T-helper 17 cell (primary cell): ENCODE results near the gene HOXD3. TPM values are rescaled to one million over a fixed set of nuclear protein-coding genes. Genes with fewer than 3 reads are reported as not detected.

Experiments
- ATAC-seq: fragments of 150-1000 bp; cut with Tn5 transposase; 2 replicates; pipeline ENCODE4 v1.10.0; 2021; ENCODE audit warnings: mild to moderate bottlenecking, moderate library complexity
- DNase-seq, 3 donors: peaks; one replicate each; pipeline versions ENCODE4 v3.0.0 to v3.0.0-alpha.2; 2020 to 2021
- H3K9me3 ChIP-seq: one replicate; pipeline ENCODE4 v1.7.0; 2013; ENCODE audit warnings: low read length, mild to moderate bottlenecking; ENCODE audit not compliant: control insufficient read depth, poor library complexity, severe bottlenecking
- H3K27ac Mint-ChIP-seq: one replicate; pipeline ENCODE4 v1.8.0; 2022; ENCODE audit warnings: mild to moderate bottlenecking, moderate library complexity, mixed read lengths
- H3K27me3 Mint-ChIP-seq: one replicate; pipeline ENCODE4 v1.8.0; 2022; ENCODE audit warnings: mixed read lengths
- H3K36me3 Mint-ChIP-seq: one replicate; pipeline ENCODE4 v1.8.0; 2022; ENCODE audit warnings: low read depth, mixed read lengths
- H3K4me1 Mint-ChIP-seq: one replicate; pipeline ENCODE4 v1.8.0; 2022; ENCODE audit warnings: mild to moderate bottlenecking, mixed read lengths
- H3K4me3 Mint-ChIP-seq: one replicate; pipeline ENCODE4 v1.8.0; 2022; ENCODE audit warnings: mild to moderate bottlenecking, moderate library complexity, mixed read lengths
- total RNA-seq, 4 donors: library from RNA in 2 of 4; stranded (reverse) in 2 of 4; gene quantifications; one replicate each; pipeline ENCODE4 v1.2.3 and lab custom pipeline; 2022 to 2026

Gene HOXD3
- total RNA-seq, 2 donors from 2014 or later = not detected

- no peak overlapping the region for H3K27ac Mint-ChIP-seq
- H3K36me3 Mint-ChIP-seq = peaks cover 8% of the 10 kb centered on the region
- ATAC-seq (no peak), DNase-seq (no peak)
- H3K27me3 Mint-ChIP-seq = peaks cover 90% of the 10 kb centered on the region
- H3K4me3 Mint-ChIP-seq = no peak overlapping the region
- peaks cover 7% of the 10 kb centered on the region for H3K4me1 Mint-ChIP-seq
- peaks cover 4% of the 10 kb centered on the region for H3K9me3 ChIP-seq
Observed at GRCh38 chr2:176161825-176162626, 4.9 kb downstream of the HOXD3 start.

- H3K27ac Mint-ChIP-seq = no peak overlapping the region
- H3K4me1 Mint-ChIP-seq = peaks cover 2% of the 10 kb centered on the region
- H3K9me3 ChIP-seq = peaks cover 4% of the 10 kb centered on the region
- H3K36me3 Mint-ChIP-seq = peaks cover 5% of the 10 kb centered on the region
- no peak for DNase-seq
- H3K4me3 Mint-ChIP-seq = no peak overlapping the region
- H3K27me3 Mint-ChIP-seq = peaks cover 91% of the 10 kb centered on the region
- ATAC-seq = no peak
Observed at GRCh38 chr2:176162911-176163671, 6.0 kb downstream of the HOXD3 start.

GRCh38 chr2:176163672-176164056 is 6.6 kb downstream of the HOXD3 start:
- DNase-seq = no peak
- Mint-ChIP-seq H3K36me3 (peaks cover 3% of the 10 kb centered on the region), H3K4me3 (peak overlapping the region; percentile 25), H3K4me1 (no peaks in the 10 kb centered on the region), H3K27me3 (peaks cover 91% of the 10 kb centered on the region), H3K27ac (no peak overlapping the region)
- H3K9me3 ChIP-seq = peaks cover 4% of the 10 kb centered on the region
- no peak for ATAC-seq

GRCh38 chr2:176164201-176164600 is 7.1 kb downstream of the HOXD3 start:
- ATAC-seq (no peak), DNase-seq (no peak)
- H3K4me3 Mint-ChIP-seq = peak overlapping the region; percentile 25
- H3K27me3 Mint-ChIP-seq = peaks cover 96% of the 10 kb centered on the region
- H3K4me1 Mint-ChIP-seq = no peaks in the 10 kb centered on the region
- H3K36me3 Mint-ChIP-seq = peaks cover 3% of the 10 kb centered on the region
- no peak overlapping the region for H3K27ac Mint-ChIP-seq
- peaks cover 4% of the 10 kb centered on the region for H3K9me3 ChIP-seq

- Mint-ChIP-seq H3K4me3 (no peak overlapping the region), H3K27me3 (peaks cover 97% of the 10 kb centered on the region), H3K27ac (peak overlapping the region; percentile 6)
Observed at GRCh38 chr2:176164611-176165369, 7.7 kb downstream of the HOXD3 start.

GRCh38 chr2:176165370-176166050 is 8.4 kb downstream of the HOXD3 start:
- H3K36me3 Mint-ChIP-seq = peaks cover 3% of the 10 kb centered on the region
- peaks cover 4% of the 10 kb centered on the region for H3K9me3 ChIP-seq
- ATAC-seq (no peak), DNase-seq (no peak)
- peaks cover 99% of the 10 kb centered on the region for H3K27me3 Mint-ChIP-seq
- H3K4me3 Mint-ChIP-seq = no peak overlapping the region
- H3K27ac Mint-ChIP-seq = peak overlapping the region; percentile 6
- no peaks in the 10 kb centered on the region for H3K4me1 Mint-ChIP-seq

More at GRCh38 chr2:176164611-176165369, 7.7 kb downstream of the HOXD3 start:
- ATAC-seq = no peak
- no peaks in the 10 kb centered on the region for H3K4me1 Mint-ChIP-seq
- H3K36me3 Mint-ChIP-seq = peaks cover 3% of the 10 kb centered on the region
- DNase-seq = no peak
- H3K9me3 ChIP-seq = peaks cover 4% of the 10 kb centered on the region

GRCh38 chr2:176166272-176166671 is 9.2 kb downstream of the HOXD3 start:
- no peak overlapping the region for H3K27ac Mint-ChIP-seq
- peaks cover 4% of the 10 kb centered on the region for H3K9me3 ChIP-seq
- H3K4me1 Mint-ChIP-seq = no peaks in the 10 kb centered on the region
- H3K36me3 Mint-ChIP-seq = peaks cover 3% of the 10 kb centered on the region
- no peak for ATAC-seq
- H3K27me3 Mint-ChIP-seq = peaks cover 99% of the 10 kb centered on the region
- no peak for DNase-seq
- H3K4me3 Mint-ChIP-seq = no peak overlapping the region

GRCh38 chr2:176167398-176167797 is 10.3 kb downstream of the HOXD3 start:
- peaks cover 95% of the 10 kb centered on the region for H3K27me3 Mint-ChIP-seq
- ATAC-seq (no peak), DNase-seq (no peak)
- no peak overlapping the region for H3K4me3 Mint-ChIP-seq
- H3K27ac Mint-ChIP-seq = no peak overlapping the region
- no peaks in the 10 kb centered on the region for H3K9me3 ChIP-seq
- no peaks in the 10 kb centered on the region for H3K4me1 Mint-ChIP-seq
- peaks cover 3% of the 10 kb centered on the region for H3K36me3 Mint-ChIP-seq

- no peaks in the 10 kb centered on the region for H3K4me1 Mint-ChIP-seq
Observed at GRCh38 chr2:176169181-176169580, 12.1 kb downstream of the HOXD3 start.

GRCh38 chr2:176169711-176170110 is 12.6 kb downstream of the HOXD3 start:
- Mint-ChIP-seq H3K4me1 (no peaks in the 10 kb centered on the region), H3K36me3 (peaks cover 3% of the 10 kb centered on the region), H3K27ac (no peak overlapping the region), H3K4me3 (no peak overlapping the region), H3K27me3 (peaks cover 96% of the 10 kb centered on the region)
- ATAC-seq (no peak), DNase-seq (no peak)
- peaks cover 4% of the 10 kb centered on the region for H3K9me3 ChIP-seq

More at GRCh38 chr2:176169181-176169580, 12.1 kb downstream of the HOXD3 start:
- no peak for ATAC-seq
- peaks cover 96% of the 10 kb centered on the region for H3K27me3 Mint-ChIP-seq
- no peak overlapping the region for H3K27ac Mint-ChIP-seq
- H3K9me3 ChIP-seq = peaks cover 4% of the 10 kb centered on the region
- DNase-seq = no peak
- H3K4me3 Mint-ChIP-seq = no peak overlapping the region
- H3K36me3 Mint-ChIP-seq = peaks cover 3% of the 10 kb centered on the region

- Mint-ChIP-seq H3K4me1 (peaks cover 3% of the 10 kb centered on the region), H3K4me3 (no peak overlapping the region), H3K27ac (no peak overlapping the region), H3K27me3 (peaks cover 96% of the 10 kb centered on the region), H3K36me3 (peaks cover 5% of the 10 kb centered on the region)
- ATAC-seq = no peak
- peaks cover 4% of the 10 kb centered on the region for H3K9me3 ChIP-seq
- DNase-seq = no peak
Observed at GRCh38 chr2:176170602-176171305, 13.6 kb downstream of the HOXD3 start.

- ATAC-seq (no peak), DNase-seq (no peak)
- Mint-ChIP-seq H3K4me3 (peak overlapping the region; percentile 66), H3K27me3 (peaks cover 96% of the 10 kb centered on the region), H3K36me3 (peaks cover 2% of the 10 kb centered on the region), H3K27ac (peak overlapping the region; percentile 14), H3K4me1 (peaks cover 3% of the 10 kb centered on the region)
- peaks cover 4% of the 10 kb centered on the region for H3K9me3 ChIP-seq
Observed at GRCh38 chr2:176171351-176172006, 14.4 kb downstream of the HOXD3 start.
